GM19025 (cell line): ENCODE results near the gene IPCEF1.
"Not testable (repeated sequence)": the region's sequence is repeated elsewhere in the genome, so short reads cannot be mapped to it uniquely, and the experiment has no call there.

Experiments
- ATAC-seq: cut with Tn5 transposase; IDR thresholded peaks from one replicate; pipeline ENCODE4 v1.9.1; 2021; ENCODE audit warnings: mild to moderate bottlenecking, low read depth, moderate library complexity; ENCODE audit not compliant: unreplicated experiment

Gene IPCEF1

DNA sequence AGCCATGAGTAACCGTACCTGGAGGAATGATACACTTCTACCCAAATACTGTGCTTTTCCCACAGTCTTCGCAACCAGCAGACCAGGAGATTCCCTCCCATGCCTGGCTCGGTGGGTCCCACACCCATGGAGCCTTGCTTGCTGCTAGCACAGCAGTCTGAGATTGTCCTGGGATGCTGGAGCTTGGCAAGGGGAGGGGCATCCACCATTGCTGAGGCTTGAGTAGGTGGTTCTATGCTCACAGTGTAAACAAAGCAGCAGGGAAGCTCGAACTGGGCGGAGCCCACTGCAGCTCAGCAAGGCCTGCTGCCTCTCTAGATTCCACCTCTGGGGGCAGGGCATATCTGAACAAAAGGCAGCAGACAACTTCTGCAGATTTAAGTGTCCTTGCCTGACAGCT, 184.2 kb downstream of the IPCEF1 start:
- not testable (repeated sequence) for ATAC-seq

DNA sequence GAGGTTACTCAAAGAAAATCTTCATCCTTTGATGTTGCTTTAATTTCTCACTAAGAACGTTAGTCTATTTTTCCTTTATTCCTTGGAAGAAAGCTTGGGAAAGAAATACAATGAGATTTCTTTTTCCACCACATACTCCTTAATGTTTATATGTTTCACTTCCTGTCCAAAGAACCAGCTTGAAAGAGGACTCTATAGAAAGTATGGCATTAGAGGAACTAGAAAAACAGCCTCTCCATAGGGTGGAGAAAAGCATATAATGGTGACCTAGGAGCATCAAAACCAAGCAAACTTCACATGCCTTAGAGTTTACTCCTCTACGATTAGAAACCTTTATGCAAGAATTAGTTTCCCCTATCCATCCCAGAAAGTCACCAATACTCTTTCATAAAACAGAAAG, 186.5 kb downstream of the IPCEF1 start:
- ATAC-seq: no peak

DNA sequence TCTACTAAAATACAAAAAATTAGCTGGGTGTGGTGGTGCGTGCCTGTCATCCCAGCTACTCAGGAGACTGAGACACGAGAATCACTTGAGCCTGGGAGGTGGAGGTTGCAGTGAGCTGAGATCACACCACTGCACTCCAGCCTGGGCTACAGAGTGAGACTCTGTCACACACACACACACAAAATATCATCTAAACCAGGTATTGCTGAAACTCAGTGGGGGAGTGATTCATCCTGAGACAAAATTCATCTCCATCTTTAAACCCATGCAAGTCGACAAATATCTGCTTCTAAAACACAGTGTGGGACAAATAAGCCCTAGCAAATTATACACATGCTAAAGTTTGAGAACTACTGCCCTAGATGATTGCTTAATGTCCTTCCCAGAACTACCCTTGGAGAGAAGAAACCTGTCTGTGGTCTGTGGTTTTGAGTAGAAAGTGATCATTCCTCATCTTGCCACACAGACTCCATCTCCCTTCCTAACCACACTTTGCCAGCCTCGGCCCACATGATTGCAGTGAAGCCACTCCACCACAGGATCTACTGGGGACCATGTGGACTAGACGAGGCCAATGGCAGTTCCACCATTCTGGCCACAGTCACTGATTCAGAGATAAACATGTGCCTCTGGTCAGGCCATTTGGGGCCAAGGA, 187.3 kb downstream of the IPCEF1 start:
- no peak for ATAC-seq

DNA sequence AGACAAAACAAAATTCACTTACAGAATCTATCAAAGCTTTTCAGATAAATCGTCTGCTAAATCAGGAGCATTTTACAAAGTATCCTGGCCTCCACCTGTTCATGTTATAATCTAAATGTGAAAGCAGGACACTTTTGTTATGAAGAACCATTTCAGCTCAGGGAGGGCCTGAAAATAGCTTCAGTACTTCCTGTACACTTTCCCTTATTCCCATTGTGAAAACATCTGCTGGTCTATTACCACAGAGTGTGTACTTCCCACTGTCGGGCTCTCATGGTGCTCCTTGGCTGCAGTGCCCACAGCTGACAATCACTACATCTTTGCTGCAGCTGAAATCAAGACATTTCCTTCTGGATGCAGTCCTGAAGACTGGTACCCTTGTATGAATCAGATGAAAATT, 189.5 kb downstream of the IPCEF1 start:
- ATAC-seq: no peak

DNA sequence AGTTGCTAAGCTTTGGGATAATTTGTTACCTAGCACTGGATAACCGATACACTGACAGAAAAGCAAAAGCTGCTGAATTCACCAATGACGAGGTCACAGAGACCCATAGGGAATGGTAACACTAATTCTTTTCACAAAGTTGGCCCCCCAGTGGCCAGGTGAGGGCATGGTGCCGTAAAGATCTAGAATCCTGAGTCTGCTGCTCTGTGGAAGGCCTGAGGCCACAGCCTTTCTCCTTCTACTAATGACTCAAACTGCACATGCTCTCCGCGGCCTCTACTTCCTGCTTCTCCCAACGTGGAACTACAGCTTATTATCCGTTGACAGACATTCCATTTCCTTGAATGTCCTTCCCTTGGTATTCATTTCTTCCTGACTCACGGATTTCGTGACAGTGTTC, 190.5 kb downstream of the IPCEF1 start:
- ATAC-seq: no peak

DNA sequence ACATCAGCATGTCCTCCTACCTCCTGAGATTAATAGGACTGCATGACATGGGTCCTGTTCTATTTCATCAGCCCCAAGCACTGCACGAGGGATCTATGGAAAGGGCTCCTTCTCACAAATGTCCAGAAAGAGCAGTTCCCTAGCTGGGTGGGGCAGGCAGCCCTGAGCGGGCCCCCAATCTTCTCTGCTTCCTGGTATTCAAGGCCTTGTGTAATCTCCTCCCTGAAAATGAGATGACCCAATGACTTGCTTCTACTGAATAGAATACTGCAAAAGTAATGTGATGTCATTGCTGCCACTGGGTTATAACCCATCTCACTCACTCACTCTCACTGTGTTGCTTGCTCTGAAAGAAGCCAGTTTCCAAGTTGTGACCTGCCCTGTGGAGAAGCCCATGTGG, 191.1 kb downstream of the IPCEF1 start:
- no peak for ATAC-seq

DNA sequence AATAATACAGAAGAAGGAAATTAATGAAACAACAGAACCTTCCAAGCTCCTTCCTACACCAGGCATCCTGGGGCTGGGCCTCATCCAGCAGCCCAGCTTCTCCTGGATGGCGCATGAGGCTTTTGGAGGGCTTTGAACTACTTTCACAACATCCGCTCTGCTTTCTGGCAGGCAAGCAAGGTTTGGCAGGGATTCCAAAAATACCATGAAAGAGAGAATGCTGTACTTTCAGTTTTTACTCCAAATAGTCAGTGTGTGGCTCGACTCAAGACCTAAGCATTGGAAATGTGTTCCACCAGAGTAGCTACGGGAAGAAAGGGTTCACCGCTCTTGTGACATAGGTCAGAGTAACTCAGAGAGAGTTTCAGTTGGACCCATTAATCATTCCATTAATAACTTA, 192.2 kb downstream of the IPCEF1 start:
- no peak for ATAC-seq

DNA sequence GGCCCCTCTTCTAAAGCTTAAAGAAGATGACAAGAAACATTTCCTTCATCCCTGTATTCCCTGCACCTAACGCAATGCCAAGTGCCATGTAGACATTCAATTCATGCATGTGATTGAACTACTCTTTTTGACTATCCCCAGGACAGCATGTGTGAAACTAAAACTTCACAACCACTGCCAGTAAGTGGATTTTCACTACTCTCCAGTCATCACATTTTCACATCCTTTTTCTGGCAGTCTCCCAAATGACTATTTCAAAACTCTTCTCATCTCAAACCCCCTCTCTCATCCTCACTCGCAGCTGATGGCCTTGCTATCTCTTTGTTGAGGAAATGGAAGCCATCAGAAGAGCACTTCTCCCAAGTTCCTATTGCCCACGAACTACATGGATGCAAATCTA, 194.9 kb downstream of the IPCEF1 start:
- peak; percentile 66 for ATAC-seq

DNA sequence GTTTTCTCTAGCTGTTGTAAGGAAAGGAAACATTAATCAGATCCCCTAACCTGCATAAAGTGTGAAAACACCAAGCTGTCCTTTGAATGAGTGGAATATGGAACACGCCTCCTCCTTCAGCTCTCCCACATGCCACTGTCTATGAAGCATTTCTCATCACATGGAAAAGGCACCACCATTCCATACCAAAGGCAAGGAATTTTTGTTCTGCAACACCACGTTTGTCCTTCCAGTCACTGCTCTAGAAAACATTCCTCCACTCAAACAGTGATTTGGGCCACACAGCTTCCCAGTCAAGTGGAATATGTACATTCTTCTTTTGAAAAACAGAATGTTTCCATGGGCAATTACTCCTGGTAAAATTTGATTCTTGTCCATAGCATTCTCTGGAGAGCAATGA, 197.5 kb downstream of the IPCEF1 start:
- no peak for ATAC-seq

DNA sequence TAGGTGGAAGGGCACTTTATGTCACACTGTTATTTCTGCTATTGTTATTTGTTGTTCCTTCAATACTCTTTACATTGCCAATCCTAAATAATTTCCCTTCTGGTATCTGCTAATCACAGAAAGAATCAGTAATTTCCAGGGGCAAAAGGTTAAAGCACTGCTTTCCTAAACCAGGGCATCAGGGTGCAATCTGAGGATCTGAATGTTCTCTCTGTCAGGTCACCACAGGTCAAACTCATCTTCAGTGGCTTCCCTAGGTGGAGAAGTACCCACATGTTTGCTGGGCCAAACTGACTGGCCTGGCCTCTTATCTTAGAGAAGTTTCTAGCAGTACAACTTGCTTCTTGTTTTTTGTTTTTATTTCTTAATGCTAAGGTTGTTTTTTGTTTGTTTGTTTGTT, 198.9 kb downstream of the IPCEF1 start:
- ATAC-seq: no peak

DNA sequence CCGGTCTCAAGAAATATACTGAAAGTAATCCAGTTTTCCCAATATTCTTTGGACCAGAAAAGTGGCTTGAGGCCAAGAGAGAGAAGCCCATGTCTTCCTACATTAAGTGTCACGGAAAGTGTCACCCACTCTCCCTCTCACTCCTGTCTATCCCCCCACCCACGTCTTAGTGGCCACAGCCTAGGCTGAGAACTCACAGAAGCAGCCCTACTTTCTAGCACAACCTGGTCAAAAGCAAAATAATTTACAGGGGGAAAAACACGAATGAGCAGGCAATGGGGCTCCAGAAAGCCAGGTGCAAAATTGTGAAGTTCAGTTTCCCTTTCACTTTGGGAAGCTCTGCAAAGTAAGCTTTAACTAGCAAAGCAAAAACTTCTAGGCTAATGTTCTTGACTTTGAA, 199.5 kb downstream of the IPCEF1 start:
- ATAC-seq: peak; percentile 41

DNA sequence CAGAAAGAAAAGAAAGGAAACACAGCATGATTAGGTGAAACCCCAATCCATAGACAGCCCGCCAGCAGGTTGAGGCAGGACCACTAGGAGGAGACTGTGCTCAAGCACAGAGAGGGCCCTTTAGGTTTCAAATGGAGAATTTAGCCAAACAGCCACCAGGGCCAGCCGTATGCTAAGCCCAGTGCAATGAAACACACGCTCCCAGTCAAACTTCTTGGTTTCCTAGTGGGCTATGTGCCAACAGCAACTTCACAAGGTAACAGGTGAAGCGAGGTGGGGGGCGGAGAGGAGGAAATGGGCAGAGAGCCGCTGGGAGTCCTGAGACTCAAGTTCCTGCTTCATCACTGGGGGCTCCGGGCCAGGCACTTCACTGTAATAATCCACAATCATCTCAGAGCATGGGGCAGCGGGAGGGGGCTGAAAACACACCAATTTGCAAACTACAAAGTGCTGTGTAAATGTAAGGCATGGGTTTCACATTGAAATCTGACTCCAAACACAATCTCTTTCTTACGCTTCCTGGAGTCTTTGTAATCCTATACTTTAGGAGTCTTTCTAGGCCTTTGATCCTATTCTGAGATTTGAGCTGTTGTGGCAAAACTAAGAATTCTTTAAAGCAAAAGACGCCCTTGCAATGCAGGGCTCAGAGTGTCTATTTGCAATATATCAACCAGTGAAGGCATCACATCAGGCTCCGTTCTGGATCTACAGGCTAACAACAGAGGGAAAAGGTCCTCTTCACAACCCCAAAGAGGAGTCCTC, 200.3 kb downstream of the IPCEF1 start:
- peak; percentile 63 for ATAC-seq

DNA sequence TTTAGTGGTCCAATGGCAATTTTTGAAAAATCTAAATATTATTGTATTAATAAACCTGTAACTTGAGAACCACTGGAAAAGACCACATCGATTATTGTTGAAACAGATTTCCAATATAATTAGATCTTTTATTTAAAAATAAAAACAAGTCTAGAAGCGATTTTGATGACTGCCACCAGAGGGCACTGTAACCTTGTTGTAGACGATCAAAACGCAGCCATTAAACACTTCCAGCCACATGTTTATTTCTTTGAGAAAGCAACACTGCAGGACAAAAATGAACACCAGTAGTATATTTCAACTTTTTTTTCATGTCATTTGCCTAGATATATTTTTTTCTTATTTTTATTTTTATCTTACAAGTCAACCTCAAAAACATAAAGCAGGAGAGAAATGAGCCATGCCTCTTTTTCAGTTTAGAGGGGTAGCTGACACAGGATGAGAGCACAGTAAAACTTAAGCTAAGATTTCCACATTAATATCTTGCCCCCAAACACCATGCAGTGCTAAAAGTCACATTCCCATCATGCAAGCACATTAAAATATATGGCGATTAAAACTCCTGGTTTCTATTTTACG, 202.1 kb downstream of the IPCEF1 start:
- no peak for ATAC-seq

DNA sequence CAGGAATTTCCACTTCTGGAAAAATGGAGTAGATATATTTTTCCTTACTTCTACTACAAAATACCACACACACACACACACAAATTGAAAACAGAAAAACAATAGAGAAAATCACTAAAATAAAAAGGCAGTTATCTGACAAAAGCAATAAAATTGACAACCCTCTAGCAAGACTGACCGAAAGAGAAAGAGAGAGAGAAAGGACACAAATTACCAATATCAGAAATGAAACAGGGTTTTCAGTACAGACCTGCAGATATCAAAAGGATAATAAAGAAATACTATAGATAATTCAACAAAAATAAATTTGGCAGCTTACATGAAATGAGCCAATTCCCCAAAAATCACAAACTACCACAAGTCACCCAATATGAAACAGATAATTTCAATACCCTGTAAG, 212.8 kb downstream of the IPCEF1 start:
- no peak for ATAC-seq

DNA sequence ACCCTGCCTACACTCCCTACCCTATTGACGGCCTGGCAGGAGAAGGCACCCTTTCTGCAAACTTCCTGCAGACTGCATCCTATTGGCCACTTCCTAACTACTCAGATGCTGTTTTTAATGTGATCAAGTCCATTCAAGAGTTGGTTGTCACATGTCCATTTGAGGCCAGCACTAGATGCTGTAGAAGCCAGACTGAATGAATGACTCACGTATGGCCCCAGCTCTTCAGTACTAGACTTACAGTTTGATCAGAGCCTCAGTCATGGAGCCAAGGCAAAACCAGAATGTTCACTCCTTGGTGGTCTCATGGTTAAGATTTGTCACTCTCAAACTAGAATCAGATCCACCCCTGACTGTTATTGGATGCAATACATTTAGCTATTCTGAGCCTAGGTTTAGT, 215.9 kb downstream of the IPCEF1 start:
- ATAC-seq: no peak

DNA sequence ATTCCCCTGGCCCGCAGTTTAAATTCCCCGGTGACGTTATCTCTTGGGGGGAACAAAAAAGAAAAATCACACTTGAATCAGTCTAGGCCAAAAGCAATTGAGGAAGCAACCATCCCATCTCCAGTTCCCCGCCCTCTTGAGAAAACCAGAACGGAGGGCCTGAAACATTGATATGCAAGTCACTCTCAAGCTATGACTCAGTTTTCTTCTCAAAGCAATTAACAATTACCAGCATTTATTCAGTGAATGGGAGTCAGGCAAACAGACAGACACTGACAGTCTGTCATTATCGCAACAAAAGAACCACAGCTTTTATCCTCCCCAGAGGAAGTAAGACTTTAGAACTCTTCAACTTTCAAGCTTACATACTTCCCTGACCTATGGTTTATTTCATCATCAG, 216.7 kb downstream of the IPCEF1 start:
- ATAC-seq: no peak

DNA sequence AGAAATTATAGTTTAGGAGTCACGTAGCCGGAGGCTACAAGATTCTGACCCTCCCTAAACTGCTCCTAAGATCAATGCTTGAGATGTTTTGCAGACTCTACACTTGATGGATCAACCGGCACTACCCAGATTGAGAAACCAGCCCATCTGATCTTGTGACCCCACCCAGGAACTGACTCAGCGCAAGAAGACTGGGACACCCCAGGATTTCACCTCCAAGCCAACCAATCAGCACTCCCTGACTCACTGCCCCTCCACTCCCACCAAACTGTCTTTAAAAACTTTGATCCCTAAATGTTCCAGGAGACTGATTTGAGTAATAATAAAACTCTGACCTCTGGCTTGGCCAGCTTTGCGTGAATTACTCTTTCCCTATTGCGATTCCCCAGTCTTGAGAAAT, 217.8 kb downstream of the IPCEF1 start:
- ATAC-seq: no peak

DNA sequence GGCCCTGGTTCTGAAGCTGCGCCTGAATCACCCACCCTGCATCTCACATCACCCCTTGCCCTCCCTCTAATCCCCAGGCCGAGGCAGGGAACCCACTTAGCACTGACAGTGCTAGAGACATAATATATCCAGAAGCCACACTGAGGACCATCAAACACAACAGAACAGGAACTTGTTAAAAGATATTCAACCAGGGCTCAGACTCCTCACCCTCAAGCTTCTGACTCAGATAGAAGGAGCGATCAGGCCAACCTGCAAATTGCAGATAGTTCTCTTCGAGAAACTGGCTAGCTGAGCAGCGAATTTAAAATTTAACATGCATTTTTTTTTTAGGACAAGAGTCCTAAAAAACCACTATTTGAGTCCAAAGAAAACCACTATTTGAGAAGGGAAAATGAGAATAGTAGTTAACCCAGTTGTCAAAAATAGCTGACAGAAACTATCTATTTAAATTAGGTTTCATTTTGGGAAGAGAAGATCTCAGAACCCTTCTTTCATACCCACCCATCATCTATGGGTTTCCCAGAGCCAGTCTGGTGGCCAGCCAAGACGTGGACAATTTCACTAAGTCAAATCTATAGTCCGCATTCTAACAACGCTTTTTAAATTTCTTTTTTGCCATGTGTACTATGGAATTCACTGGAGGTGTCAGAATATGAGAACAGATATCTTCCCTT, 222.0 kb downstream of the IPCEF1 start:
- ATAC-seq: no peak

DNA sequence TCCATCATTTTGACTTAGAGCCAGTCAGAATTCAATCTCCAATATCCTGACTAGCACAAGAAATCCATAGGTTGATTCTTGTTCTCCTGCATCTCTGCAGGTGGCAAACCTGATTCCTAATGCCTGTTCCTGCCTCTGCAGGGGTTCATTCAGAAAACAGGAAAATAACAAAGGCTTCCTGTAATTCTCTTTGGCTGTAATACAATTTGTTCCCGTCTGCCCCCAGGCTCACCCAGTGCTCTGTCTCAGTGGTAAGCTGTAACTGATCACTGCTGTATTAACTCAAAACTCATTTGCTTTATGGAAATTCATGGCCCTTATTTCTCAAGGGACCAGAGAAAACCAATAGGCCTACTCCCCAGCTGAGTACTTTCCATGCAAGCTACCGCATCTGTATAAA, 228.9 kb downstream of the IPCEF1 start:
- no peak for ATAC-seq

DNA sequence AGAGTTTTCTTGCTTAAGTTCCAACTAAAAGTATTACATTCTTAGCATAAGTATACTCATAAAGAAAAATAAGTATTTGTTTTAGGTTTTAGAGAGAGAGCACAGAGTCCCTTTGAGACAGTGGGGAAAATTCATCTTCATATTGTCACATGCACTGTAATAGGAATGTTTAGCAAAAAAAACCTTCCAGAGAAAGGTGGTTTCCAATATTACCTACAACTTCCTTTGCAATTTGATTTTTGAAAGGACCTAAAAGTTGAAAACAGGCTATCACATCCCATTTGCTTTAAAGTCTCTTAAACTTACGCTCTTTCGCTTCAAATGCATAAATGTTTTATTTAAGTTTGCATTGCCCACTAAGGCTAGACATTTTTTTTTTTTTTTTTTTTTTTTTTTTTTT, 231.2 kb downstream of the IPCEF1 start:
- ATAC-seq: no peak

DNA sequence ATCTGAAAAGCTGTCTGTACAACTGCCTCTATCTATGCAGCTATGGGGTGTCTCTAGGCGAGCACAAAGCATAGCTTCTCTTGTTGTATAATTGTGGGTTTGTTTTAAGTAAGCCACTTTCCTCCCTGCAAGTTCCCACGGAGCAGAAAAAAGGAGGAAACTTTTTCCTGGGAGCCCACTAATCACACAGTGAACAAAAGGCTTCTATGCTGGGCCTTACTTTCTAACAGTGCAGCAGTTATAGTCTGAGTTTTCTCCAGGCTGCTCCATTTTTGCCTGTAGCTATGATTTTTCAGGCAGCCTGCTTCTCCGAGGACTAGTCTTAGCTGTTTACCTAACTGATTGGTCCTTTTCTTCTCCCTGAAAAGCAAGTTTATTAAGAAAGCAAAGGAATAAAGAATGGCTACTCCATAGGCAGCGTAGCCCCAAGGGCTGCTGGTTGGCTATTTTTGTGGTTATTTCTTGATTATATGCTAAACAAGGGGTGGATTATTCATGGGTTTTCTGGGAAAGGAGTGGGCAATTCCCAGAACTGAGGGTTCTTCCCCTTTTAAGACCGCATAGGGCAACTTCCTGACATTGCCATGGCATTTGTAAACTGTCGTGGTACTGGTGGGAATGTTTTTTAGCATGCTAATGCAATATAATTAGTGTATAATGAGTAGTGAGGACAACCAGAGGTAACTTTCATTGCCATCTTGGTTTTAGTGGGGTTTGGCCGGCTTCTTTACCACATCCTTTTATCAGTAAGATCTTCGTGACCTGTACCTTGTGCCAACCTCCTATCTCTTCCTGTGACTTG, 233.2 kb downstream of the IPCEF1 start:
- no peak for ATAC-seq
